Spleen (tissue), 7 donors: ENCODE data around the gene TMEM86A.

ENCODE experiments used
- CTCF ChIP-seq, 11 experiments: fragments of 200-600 bp in 7 of 11; fragments of 450-650 bp in 4 of 11; sonication (generic) in 4 of 11; IDR thresholded peaks in 8 of 11; conservative IDR thresholded peaks in 3 of 11; 1 replicate in 7 of 11; 2 replicates in 4 of 11; pipeline versions ENCODE4 v1.4.0 to v1.8.0; 2016 to 2021; ENCODE audit warnings: antibody characterized with exemption in 11 of 11, inconsistent platforms in 4 of 11, mild to moderate bottlenecking in 1 of 11
- POLR2A ChIP-seq, 3 donors: fragments of 450-650 bp; IDR thresholded peaks; one replicate each; pipeline ENCODE4 v1.5.1; 2017; ENCODE audit warnings: antibody characterized with exemption in 3 of 3, mild to moderate bottlenecking in 1 of 3
- donor health status: DM: no; HTN: no; CAD: no; lungs with moderate emphysema.
- donor health status: DM: no; HTN: no; CAD: no.
- donor health status: DM: no; HTN: no; CAD: no.

GRCh38 chr11:18720091-18720807, 21.7 kb downstream of the TMEM86A start:
- TF ChIP-seq CTCF (IDR thresholded peaks at IDR 0.05 in 8 of 11, conservative IDR thresholded peaks at IDR 0.05 in 3 of 11) = no peak
- no peak for TF ChIP-seq POLR2A (IDR thresholded peaks at IDR 0.05)
